ENCODE results near the gene IGIP. TPM values are rescaled to one million over a fixed set of nuclear protein-coding genes. Genes with fewer than 3 reads are reported as not detected.

The IGIP gene
- total RNA-seq, 2 experiments from 2014 or later = 1.3 to 1.5 TPM

DNA sequence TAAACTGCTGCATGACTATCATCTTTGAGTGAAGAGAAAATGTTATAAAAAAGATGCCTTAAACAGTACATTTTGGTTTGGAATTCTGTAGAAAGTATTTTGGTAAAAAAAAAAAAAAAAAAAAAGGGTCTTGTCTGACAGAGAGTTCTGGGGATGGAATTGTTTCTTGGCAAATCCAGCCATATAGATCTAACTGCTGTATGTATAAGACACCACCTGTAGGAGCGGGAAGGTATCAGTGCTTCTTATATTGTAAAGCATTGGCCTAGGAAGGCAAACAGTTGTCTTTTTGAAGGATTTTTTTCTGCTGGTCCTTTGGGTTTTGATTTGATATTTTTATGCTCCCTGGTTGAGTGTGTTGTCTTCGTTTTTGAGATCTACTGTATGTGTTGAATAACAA is 9.0 kb upstream of the IGIP start:
- POLR2A ChIA-PET = no interaction called here

DNA sequence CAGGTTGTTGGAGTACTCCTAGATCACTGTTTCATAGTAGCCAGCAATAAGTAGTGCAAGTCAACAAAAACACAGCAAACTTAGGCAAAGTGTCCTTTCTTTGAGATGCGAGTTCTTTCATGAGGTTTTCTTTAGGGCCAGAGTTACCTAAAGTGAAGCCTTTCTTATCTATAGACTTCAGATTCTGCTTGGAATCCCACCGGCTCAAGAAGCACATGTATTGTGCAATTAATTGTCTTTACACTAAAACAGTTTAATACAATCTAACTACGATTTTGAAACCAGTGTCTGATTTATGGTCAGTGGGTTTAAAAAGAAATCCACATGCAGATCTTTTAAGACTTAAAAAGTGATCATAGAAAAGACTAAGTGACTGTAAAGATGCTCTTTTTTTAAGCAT is 8.2 kb upstream of the IGIP start:
- intact Hi-C loops (cut with micrococcal nuclease) = no loop called here
- Mint-ChIP-seq H3K4me1 (ENCODE audit: low read depth) (peaks cover 49% of the 10 kb centered on the region), H3K36me3 (ENCODE audit: low read depth) (peaks cover 8% of the 10 kb centered on the region), H3K9me3 (no peaks in the 10 kb centered on the region), H3K27me3 (peaks cover under 1% of the 10 kb centered on the region), H3K27ac (no peak overlapping the region), H3K4me3 (no peak overlapping the region)
- TF ChIP-seq, protein P1, sequence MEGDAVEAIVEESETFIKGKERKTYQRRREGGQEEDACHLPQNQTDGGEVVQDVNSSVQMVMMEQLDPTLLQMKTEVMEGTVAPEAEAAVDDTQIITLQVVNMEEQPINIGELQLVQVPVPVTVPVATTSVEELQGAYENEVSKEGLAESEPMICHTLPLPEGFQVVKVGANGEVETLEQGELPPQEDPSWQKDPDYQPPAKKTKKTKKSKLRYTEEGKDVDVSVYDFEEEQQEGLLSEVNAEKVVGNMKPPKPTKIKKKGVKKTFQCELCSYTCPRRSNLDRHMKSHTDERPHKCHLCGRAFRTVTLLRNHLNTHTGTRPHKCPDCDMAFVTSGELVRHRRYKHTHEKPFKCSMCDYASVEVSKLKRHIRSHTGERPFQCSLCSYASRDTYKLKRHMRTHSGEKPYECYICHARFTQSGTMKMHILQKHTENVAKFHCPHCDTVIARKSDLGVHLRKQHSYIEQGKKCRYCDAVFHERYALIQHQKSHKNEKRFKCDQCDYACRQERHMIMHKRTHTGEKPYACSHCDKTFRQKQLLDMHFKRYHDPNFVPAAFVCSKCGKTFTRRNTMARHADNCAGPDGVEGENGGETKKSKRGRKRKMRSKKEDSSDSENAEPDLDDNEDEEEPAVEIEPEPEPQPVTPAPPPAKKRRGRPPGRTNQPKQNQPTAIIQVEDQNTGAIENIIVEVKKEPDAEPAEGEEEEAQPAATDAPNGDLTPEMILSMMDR (IDR thresholded peaks at IDR 0.05) = no peak
- ChIA-PET POLR2A (no interaction called here), CTCF (interaction anchor here (0.6 to 7.8 kb wide), 3 partner anchors 18 to 38 kb away, joined by 3 to 91 read pairs (median 4); no protein-coding TSS in a partner anchor)
- DNase-seq (no peak), ATAC-seq (no peak)

More for the DNA sequence above, 9.0 kb upstream of the IGIP start:
- TF ChIP-seq, protein P1 (IDR thresholded peaks at IDR 0.05) = no peak
- CTCF ChIA-PET = interaction anchor here (1.4 to 7.8 kb wide), 2 partner anchors 27 to 44 kb away, joined by 4 to 91 read pairs; no protein-coding TSS in a partner anchor
- intact Hi-C loops (cut with micrococcal nuclease) = no loop called here
- no peak for ATAC-seq
- no peak for DNase-seq
- Mint-ChIP-seq H3K4me1 (ENCODE audit: low read depth) (peaks cover 51% of the 10 kb centered on the region), H3K4me3 (peak overlapping the region; percentile 14), H3K9me3 (no peaks in the 10 kb centered on the region), H3K36me3 (ENCODE audit: low read depth) (peaks cover 8% of the 10 kb centered on the region), H3K27me3 (peaks cover 9% of the 10 kb centered on the region), H3K27ac (no peak overlapping the region)

DNA sequence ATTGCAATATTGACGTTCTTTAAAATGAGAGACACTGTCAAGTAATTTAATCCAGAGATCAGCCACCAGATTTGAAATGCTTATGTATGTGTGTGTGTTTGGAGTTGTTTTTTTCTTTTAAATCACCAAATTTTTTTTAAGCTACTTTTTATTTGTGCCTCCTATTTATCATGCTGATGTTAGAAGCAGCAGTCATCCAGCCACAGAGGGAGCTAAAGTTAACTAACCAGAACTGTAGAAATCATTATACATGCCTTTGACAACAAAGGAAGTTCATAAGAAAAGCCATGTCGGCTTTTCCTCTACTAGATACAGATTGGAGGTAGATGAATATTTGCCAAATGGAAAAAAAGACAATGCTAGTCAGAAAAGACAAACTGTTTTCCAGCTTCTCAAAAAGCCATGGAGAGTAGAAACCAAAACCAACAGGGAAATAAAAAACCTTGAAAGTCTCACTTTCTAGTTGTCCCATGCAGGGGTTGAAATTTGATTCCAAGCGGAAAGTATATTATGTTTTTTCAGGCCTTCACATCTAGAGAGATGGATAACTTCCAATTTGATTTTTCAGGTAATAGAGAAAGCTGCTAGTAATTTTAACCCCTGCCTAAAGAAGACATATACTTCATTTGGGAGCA is 7.3 kb upstream of the IGIP start:
- ATAC-seq (no peak), DNase-seq (no peak)
- no peak overlapping the region for H3K27ac Mint-ChIP-seq
- intact Hi-C loops (cut with micrococcal nuclease) = no loop called here
- TF ChIP-seq, protein P1 (IDR thresholded peaks at IDR 0.05) = no peak
- ChIA-PET POLR2A (no interaction called here), CTCF (interaction anchor here (0.6 to 7.8 kb wide), 6 partner anchors 9 to 37 kb away, joined by 3 to 91 read pairs (median 4); no protein-coding TSS in a partner anchor)
- peaks cover 45% of the 10 kb centered on the region for H3K4me1 Mint-ChIP-seq (ENCODE audit: low read depth)
- peak overlapping the region; percentile 5 for H3K4me3 Mint-ChIP-seq
- H3K27me3 Mint-ChIP-seq = no peaks in the 10 kb centered on the region
- peaks cover 8% of the 10 kb centered on the region for H3K36me3 Mint-ChIP-seq (ENCODE audit: low read depth)
- no peaks in the 10 kb centered on the region for H3K9me3 Mint-ChIP-seq

DNA sequence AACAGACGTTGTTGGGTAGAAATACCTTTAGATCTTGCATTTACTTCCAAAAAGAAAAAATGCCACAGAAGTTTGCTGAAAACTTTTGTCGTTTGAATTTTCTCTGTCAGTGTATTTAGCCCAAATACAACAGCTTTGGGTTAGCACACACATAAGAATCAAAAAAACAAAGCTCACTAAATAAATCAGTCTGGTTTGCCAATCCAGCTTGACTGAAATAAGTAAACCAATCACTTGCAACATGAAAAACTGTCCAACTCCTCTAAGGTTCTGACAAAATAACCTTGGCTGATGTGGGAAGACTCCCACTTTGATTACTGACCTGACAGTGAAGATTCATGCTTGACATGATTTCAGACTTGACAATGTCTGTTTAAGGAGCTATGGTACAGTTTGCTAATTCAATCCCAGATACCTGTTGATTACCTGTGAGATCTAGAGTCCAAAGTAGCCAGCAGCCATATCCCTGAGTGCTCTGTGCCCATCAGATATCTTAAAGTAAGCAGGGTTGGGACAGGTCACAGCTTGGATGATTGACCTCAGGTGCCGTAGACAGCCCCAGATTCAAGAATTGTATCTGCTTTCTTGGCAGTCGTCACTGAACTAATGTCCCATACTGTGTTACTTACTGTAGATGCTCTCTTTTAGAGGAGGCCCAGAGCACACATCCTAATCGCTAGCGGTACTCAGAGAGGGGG is 727 bp downstream of the IGIP start:
- TF ChIP-seq, protein P1 (IDR thresholded peaks at IDR 0.05) = no peak
- Mint-ChIP-seq H3K4me1 (ENCODE audit: low read depth) (peaks cover 38% of the 10 kb centered on the region), H3K36me3 (ENCODE audit: low read depth) (no peaks in the 10 kb centered on the region), H3K27ac (no peak overlapping the region), H3K9me3 (no peaks in the 10 kb centered on the region), H3K4me3 (no peak overlapping the region), H3K27me3 (no peaks in the 10 kb centered on the region)
- intact Hi-C loops (cut with micrococcal nuclease) = no loop called here
- CTCF ChIA-PET = interaction anchor here (0.7 to 2.1 kb wide), 3 partner anchors 15 to 52 kb away, joined by 3 to 8 read pairs (median 6); no protein-coding TSS in a partner anchor
- no peak for ATAC-seq
- DNase-seq = no peak
- POLR2A ChIA-PET = no interaction called here

DNA sequence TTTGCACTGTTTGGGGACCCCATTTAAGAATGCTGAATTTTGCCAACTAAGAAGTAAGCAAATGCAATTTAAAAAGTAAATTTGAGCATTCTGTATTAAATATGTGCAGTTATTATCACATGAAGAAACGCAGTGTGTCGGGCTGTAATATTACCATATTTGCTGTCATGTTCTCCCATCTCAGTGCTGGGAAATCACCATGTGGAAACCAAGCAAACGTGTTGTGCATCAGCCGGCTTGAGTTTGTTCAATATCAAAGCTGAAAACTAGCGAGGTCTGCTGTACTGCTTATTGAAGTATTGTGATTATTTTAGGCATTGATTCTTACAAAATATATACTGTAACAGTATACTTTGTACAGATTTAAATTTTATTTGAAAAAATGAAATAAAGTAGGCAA is 2.6 kb downstream of the IGIP start:
- Mint-ChIP-seq H3K9me3 (no peaks in the 10 kb centered on the region), H3K4me1 (ENCODE audit: low read depth) (peaks cover 41% of the 10 kb centered on the region), H3K36me3 (ENCODE audit: low read depth) (no peaks in the 10 kb centered on the region), H3K27me3 (no peaks in the 10 kb centered on the region), H3K4me3 (no peak overlapping the region), H3K27ac (no peak overlapping the region)
- ChIA-PET POLR2A (no interaction called here), CTCF (interaction anchor here (2.1 kb wide), 1 partner anchor 53 kb away, joined by 8 read pairs; no protein-coding TSS in a partner anchor)
- TF ChIP-seq, protein P1 (IDR thresholded peaks at IDR 0.05) = no peak
- ATAC-seq (no peak), DNase-seq (no peak)
- intact Hi-C loops (cut with micrococcal nuclease) = no loop called here

Measured in activated CD8-positive, alpha-beta T cell treated with anti-CD3 and anti-CD28 coated beads for 36 hours (primary cell).